GM20000 (cell line): ENCODE data around the gene SLC5A12.

Experiments
- DNase-seq: peaks from one replicate; pipeline ENCODE4 v3.0.0; 2012; ENCODE audit warnings: low spot score
- TF ChIP-seq, protein P1 (sequence below): IDR thresholded peaks from 2 replicates; pipeline ENCODE4 v1.5.1; 2012; ENCODE audit warnings: mild to moderate bottlenecking, control low read depth; ENCODE audit errors: extremely low read depth, missing control alignments

Gene SLC5A12

DNA sequence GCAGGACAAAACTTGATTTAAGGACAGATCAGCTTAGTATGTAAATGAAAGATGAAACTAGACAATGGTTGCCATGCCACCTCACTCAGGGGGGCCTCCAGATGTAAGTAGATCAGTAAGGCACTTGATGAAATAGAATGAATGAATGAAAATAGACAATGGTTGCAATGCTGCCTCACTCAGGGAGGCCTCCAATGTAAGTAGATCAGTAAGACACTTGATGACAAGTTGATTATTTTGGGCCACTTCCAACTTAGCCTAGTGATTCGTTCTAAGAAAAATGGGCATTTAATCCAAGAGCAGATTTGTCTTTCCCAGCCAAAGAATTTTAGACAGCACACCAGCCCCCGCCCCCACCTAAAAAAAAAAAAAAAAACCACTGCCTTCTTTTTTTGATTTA lies 19.2 kb upstream of the SLC5A12 start:
- TF ChIP-seq, protein P1, sequence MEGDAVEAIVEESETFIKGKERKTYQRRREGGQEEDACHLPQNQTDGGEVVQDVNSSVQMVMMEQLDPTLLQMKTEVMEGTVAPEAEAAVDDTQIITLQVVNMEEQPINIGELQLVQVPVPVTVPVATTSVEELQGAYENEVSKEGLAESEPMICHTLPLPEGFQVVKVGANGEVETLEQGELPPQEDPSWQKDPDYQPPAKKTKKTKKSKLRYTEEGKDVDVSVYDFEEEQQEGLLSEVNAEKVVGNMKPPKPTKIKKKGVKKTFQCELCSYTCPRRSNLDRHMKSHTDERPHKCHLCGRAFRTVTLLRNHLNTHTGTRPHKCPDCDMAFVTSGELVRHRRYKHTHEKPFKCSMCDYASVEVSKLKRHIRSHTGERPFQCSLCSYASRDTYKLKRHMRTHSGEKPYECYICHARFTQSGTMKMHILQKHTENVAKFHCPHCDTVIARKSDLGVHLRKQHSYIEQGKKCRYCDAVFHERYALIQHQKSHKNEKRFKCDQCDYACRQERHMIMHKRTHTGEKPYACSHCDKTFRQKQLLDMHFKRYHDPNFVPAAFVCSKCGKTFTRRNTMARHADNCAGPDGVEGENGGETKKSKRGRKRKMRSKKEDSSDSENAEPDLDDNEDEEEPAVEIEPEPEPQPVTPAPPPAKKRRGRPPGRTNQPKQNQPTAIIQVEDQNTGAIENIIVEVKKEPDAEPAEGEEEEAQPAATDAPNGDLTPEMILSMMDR: no peak
- DNase-seq: no peak

DNA sequence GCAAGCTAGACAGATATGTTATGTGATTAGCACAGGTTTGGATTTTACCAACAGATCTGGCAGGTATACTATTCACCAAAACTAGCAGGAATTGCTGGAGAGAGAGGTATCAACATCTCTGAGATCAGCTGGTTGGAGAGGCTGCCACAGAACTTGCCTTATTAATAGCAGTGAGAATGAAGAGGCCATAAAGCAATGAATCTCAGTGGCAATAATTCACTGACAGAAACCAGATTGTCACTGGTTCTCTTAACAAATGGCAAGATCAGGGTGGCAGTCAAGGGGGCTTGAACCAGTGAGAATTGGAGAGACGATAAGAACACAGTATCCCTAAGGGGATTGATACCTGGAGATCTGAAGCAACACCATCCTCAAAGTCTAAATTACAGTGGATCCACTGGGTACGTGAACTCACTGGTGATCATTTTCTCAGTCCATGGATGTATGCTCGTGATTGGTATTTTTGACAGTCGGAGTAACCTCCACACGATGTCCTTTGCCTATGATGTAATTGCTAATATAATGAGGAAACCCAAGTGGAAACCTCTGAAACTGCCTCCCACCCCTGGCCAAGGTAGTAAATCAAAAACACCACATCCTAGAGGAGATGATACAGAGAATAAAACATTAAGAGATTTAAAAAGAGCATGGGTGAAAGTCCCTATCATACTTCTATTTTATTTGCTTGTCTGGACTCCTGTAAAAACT lies 17.7 kb upstream of the SLC5A12 start:
- DNase-seq: no peak
- TF ChIP-seq, protein P1: no peak

DNA sequence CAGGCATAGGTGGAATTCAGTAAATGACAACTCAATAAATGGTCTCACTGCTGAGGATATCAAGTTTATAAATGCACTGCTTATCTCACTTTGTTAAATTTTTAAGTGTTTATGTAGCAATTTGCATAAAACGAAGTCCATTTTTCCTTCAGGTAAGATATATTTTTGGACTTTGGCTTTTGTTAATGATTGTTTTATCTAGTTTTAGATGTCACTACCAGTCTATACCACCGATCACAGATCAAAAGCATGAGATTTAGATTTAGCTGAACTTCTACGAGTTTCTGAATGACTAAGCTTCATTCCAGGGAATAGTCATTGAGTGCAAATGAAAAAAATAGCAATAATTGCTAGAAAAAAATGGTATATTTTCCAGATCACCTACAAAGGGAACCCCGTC lies 12.8 kb upstream of the SLC5A12 start:
- TF ChIP-seq, protein P1: no peak
- no peak for DNase-seq

DNA sequence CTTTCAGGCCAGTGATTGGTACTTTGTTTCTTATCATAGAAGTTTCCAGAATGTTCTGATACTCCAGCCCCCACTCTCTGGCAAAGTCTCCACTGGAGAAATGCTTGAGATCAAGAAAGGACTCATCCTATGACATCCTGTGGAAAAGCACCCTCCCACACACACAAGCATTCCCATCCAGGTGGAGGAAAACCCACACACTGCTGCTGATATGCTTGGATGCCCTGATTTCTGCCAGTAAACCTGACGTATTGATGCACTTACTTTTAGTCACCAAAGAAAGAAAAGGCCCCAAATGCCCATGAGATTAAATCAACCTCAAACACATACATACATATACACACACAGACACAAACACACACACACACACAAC lies 9.2 kb upstream of the SLC5A12 start:
- TF ChIP-seq, protein P1: no peak
- no peak for DNase-seq

DNA sequence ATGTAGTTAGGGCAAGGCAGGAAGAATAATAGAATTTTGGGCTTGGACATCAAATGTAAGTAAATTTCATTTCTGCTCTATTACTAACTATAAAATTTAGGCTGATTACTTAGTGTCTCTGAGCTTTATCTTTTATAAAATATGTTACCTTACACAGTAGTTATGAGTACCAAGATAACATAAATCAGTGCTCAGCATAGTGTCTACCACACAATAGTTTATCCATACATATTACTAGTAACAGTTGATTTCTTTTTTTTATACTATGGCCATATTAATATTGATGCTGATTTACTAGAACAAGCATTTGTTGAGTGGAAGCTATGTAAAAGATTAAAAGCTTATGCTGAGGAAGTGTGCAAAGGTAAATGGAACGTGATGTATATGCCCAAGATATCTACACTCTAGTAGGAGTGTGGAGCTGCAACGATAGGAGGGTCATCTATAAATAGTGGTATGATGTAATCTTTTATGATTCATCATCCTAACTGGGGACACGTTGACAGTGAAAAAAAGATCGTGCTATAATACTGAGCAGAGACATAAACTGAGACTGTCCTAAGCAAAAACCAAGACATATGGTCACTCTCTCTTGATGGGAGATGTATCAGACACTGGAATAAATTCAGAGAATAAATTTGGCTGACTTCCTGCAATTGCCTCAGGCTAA lies 8.7 kb upstream of the SLC5A12 start:
- TF ChIP-seq, protein P1: no peak
- DNase-seq: no peak

DNA sequence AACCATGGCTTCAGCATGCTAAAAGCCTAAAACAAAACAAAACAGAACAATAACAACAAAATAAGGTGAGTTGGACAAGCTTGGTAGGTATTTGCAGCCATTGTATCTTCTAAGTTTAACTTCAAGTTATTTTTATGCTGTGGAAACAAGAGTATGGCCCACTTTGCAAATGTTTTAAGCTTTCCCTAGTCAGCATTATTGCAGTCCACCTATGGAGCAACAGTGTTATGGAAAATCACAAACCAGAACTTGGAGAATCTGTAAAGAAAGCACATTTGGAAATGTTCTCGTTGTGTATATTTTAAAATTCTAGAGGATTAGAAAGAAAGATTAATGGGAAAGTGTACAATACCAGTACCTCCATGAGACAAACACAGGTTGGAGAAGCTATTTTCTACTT lies 7.4 kb upstream of the SLC5A12 start:
- no peak for DNase-seq
- TF ChIP-seq, protein P1: no peak

DNA sequence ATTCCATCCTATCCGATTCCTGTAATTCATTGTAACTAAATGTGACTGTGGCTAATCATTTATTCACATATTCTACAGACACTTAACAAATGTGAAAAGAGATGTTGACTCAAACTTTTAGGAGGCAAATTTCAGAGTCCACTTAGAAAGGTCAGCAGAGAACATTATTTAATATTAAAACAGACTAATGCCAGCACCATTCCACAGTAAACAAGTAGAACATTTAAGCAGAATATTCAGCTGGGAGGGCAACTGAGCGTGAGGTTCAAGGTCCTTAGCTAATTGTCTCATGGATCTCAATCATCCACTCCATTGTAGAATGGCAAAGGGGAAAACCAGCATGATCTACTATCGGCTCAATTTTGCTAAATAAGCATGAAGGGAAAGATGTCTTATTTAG lies 5.1 kb upstream of the SLC5A12 start:
- TF ChIP-seq, protein P1: no peak
- no peak for DNase-seq
